ENCODE results near the gene PDXP. TPM values are rescaled to one million over a fixed set of nuclear protein-coding genes. Genes with fewer than 3 reads are reported as not detected.

The PDXP gene
- total and polyA plus RNA-seq, 4 experiments from 2014 or later = 0.38 to 9.8 (median 7.2) TPM

DNA sequence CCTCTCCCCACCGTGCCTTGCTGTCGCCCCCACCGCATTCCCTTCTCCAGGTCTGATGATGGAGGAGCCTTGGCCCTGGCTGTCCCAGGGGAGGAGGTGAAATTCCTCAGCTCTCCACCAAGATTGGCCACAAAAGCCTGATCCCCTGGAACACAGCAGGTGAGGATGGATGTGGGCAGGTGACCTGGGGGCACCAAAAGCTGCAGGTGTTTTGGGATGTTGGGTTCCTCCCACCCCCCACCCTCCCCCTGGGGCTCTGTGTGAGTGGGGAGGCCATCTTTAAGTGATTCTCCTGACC lies 39.0 kb downstream of the PDXP start:
- no peaks in the 10 kb centered on the region for H3K9me3 Mint-ChIP-seq
- H3K36me3 Mint-ChIP-seq = peaks cover 17 to 21% of the 10 kb centered on the region in 2 donors
- H3K4me3 Mint-ChIP-seq = no peak overlapping the region
- Histone ChIP-seq H3K27me3 (ENCODE audit: insufficient read depth, low read length) (no peaks in the 10 kb centered on the region), H3K9me3 (ENCODE audit: control insufficient read depth in 1 of 2, low read length in 2 of 2) (no peaks in the 10 kb centered on the region), H3K4me3 (ENCODE audit: low read length in 2 of 2) (no peak overlapping the region), H3K27ac (ENCODE audit: low read depth, low read length) (no peak overlapping the region), H3K4me1 (ENCODE audit: insufficient read depth, low read length) (peaks cover 9% of the 10 kb centered on the region), H3K36me3 (ENCODE audit: insufficient read depth, low read length) (peaks cover 12% of the 10 kb centered on the region)
- no peak for DNase-seq
- H3K4me1 Mint-ChIP-seq = peaks cover 10 to 18% (median 13%) of the 10 kb centered on the region in 4 donors
- intact Hi-C loops (cut with micrococcal nuclease) = no loop called here
- ChIA-PET POLR2A (ENCODE audit: partially characterized antibody) (no interaction called here), CTCF (ENCODE audit: partially characterized antibody) (no interaction called here)
- no peaks in the 10 kb centered on the region for H3K27me3 Mint-ChIP-seq
- no peak overlapping the region for H3K27ac Mint-ChIP-seq

DNA sequence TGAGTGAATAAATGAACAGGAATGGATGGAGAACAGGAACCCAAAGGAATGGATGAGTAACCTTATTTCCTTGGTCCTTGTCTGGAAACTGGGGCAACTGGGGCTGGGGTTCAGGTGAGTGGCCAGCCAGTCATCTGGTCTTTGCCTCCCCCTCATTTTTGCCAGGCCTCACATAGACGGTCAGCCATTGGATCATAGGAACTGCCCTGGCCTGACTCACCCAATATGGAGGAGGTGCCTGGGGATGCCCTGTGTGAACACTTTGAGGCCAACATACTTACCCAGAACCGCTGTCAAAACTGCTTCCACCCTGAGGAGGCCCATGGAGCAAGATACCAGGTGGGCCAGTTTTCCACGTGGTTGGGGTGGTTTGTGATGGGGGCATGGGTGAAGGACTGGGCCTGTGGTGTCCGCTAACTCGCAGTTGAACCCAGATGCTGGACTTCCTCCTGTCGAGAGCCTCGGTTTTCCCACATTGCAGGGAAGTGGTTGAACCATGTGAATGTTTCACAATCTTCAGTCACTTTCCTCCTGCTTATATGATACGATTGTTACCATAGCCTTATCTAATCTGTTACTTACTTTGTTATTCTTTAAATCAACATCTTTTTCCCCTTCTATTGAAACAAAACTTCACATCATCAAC lies 42.7 kb downstream of the PDXP start:
- no peaks in the 10 kb centered on the region for H3K27me3 Mint-ChIP-seq
- Histone ChIP-seq H3K27ac (ENCODE audit: low read depth, low read length) (no peak overlapping the region), H3K4me3 (ENCODE audit: low read length in 2 of 2) (no peak overlapping the region), H3K36me3 (ENCODE audit: insufficient read depth, low read length) (no peaks in the 10 kb centered on the region), H3K9me3 (ENCODE audit: control insufficient read depth in 1 of 2, low read length in 2 of 2) (no peaks in the 10 kb centered on the region), H3K4me1 (ENCODE audit: insufficient read depth, low read length) (peaks cover 5% of the 10 kb centered on the region), H3K27me3 (ENCODE audit: insufficient read depth, low read length) (no peaks in the 10 kb centered on the region)
- no peak for DNase-seq
- ChIA-PET POLR2A (ENCODE audit: partially characterized antibody) (no interaction called here), CTCF (ENCODE audit: partially characterized antibody) (no interaction called here)
- H3K36me3 Mint-ChIP-seq = peaks cover 9 to 10% of the 10 kb centered on the region in 2 donors
- H3K27ac Mint-ChIP-seq = no peak overlapping the region
- H3K4me1 Mint-ChIP-seq = peaks cover 4 to 9% (median 7%) of the 10 kb centered on the region in 4 donors
- H3K4me3 Mint-ChIP-seq = no peak overlapping the region
- intact Hi-C loops (cut with micrococcal nuclease) = no loop called here
- no peaks in the 10 kb centered on the region for H3K9me3 Mint-ChIP-seq

DNA sequence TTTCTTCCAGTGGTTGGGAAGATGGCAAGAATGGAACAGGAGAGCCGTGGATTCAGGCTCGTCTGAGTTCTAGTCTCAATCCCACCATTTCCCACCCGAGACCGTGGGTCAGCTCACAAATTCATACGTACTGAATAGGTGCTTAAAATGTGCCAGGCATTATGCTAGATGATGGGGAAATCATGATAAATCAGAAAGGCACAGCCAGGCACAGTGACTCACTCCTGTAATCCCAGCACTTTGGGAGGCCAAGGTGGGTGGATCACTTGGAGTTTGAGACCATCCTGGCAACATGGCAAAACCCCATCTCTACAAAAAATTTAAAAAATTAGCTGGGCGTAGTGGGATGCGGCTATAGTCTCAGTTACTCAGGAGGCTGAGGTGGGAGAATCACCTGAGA lies 45.4 kb downstream of the PDXP start:
- H3K9me3 Mint-ChIP-seq = no peaks in the 10 kb centered on the region
- H3K27ac Mint-ChIP-seq = peak overlapping the region in 1 of 7 donors; percentile 36
- no peaks in the 10 kb centered on the region for H3K4me1 Mint-ChIP-seq
- POLR2A ChIA-PET (ENCODE audit: partially characterized antibody) = no interaction called here
- H3K4me3 Mint-ChIP-seq = no peak overlapping the region
- Histone ChIP-seq H3K4me3 (ENCODE audit: low read length in 2 of 2) (no peak overlapping the region), H3K36me3 (ENCODE audit: insufficient read depth, low read length) (no peaks in the 10 kb centered on the region), H3K4me1 (ENCODE audit: insufficient read depth, low read length) (no peaks in the 10 kb centered on the region), H3K27ac (ENCODE audit: low read depth, low read length) (no peak overlapping the region), H3K27me3 (ENCODE audit: insufficient read depth, low read length) (no peaks in the 10 kb centered on the region), H3K9me3 (ENCODE audit: control insufficient read depth in 1 of 2, low read length in 2 of 2) (no peaks in the 10 kb centered on the region)
- CTCF ChIA-PET (ENCODE audit: partially characterized antibody) = no interaction called here
- peaks cover 4 to 10% of the 10 kb centered on the region in 2 donors for H3K36me3 Mint-ChIP-seq
- intact Hi-C loops (cut with micrococcal nuclease) = no loop called here
- no peak for DNase-seq
- H3K27me3 Mint-ChIP-seq = no peaks in the 10 kb centered on the region

DNA sequence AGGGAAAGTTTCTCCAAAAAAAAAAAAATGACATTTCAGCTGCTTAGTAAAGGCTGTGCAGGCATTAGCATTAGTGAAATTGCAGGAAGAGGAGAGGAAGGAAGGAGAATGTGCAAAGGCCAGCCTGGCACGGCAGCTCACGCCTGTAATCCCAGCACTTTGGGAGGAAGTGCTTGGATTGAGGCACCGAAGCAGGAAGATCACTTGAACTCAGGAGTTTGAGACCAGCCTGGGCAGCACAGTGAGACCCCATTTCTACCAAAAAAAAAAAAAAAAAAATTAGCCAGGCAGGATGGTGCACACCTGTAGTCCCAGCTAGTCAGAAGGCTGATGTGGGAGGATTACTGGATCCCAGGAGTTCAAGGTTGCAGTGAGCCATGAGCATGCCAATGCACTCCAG lies 46.1 kb downstream of the PDXP start:
- intact Hi-C loops (cut with micrococcal nuclease) = no loop called here
- Histone ChIP-seq H3K4me1 (ENCODE audit: insufficient read depth, low read length) (no peaks in the 10 kb centered on the region), H3K27ac (ENCODE audit: low read depth, low read length) (no peak overlapping the region), H3K4me3 (ENCODE audit: low read length in 2 of 2) (no peak overlapping the region), H3K27me3 (ENCODE audit: insufficient read depth, low read length) (no peaks in the 10 kb centered on the region), H3K9me3 (ENCODE audit: control insufficient read depth in 1 of 2, low read length in 2 of 2) (no peaks in the 10 kb centered on the region), H3K36me3 (ENCODE audit: insufficient read depth, low read length) (no peaks in the 10 kb centered on the region)
- Mint-ChIP-seq H3K9me3 (no peaks in the 10 kb centered on the region), H3K4me3 (no peak overlapping the region), H3K4me1 (no peaks in the 10 kb centered on the region), H3K27ac (no peak overlapping the region), H3K27me3 (no peaks in the 10 kb centered on the region), H3K36me3 (peaks cover 4 to 10% of the 10 kb centered on the region in 2 donors)
- ChIA-PET POLR2A (ENCODE audit: partially characterized antibody) (no interaction called here), CTCF (ENCODE audit: partially characterized antibody) (no interaction called here)
- no peak for DNase-seq

DNA sequence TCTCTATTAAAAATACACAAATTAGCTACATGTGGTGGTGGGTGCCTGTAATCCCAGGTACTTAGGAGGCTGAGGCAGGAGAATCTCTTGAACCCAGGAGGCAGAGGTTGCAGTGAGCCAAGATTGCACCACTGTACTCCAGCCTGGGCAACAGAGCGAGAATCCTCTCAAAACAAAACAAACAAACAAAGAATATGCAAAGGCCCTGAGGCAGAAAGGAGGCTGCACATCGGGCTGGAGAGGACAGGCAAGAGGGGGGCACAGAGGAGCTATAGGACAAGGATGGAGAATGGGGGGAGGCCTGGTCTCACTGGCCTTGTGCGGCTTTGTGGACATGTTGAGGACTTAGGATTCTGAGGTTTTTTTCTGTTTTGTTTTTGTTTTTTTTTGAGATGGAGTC lies 46.7 kb downstream of the PDXP start:
- Histone ChIP-seq H3K4me3 (ENCODE audit: low read length in 2 of 2) (no peak overlapping the region), H3K27ac (ENCODE audit: low read depth, low read length) (no peak overlapping the region), H3K36me3 (ENCODE audit: insufficient read depth, low read length) (no peaks in the 10 kb centered on the region), H3K4me1 (ENCODE audit: insufficient read depth, low read length) (no peaks in the 10 kb centered on the region), H3K27me3 (ENCODE audit: insufficient read depth, low read length) (no peaks in the 10 kb centered on the region), H3K9me3 (ENCODE audit: control insufficient read depth in 1 of 2, low read length in 2 of 2) (no peaks in the 10 kb centered on the region)
- Mint-ChIP-seq H3K36me3 (peaks cover 6 to 10% of the 10 kb centered on the region in 2 donors), H3K4me1 (no peaks in the 10 kb centered on the region), H3K4me3 (no peak overlapping the region), H3K27ac (no peak overlapping the region), H3K9me3 (no peaks in the 10 kb centered on the region), H3K27me3 (no peaks in the 10 kb centered on the region)
- intact Hi-C loops (cut with micrococcal nuclease) = no loop called here
- ChIA-PET CTCF (ENCODE audit: partially characterized antibody) (no interaction called here), POLR2A (ENCODE audit: partially characterized antibody) (no interaction called here)
- no peak for DNase-seq

DNA sequence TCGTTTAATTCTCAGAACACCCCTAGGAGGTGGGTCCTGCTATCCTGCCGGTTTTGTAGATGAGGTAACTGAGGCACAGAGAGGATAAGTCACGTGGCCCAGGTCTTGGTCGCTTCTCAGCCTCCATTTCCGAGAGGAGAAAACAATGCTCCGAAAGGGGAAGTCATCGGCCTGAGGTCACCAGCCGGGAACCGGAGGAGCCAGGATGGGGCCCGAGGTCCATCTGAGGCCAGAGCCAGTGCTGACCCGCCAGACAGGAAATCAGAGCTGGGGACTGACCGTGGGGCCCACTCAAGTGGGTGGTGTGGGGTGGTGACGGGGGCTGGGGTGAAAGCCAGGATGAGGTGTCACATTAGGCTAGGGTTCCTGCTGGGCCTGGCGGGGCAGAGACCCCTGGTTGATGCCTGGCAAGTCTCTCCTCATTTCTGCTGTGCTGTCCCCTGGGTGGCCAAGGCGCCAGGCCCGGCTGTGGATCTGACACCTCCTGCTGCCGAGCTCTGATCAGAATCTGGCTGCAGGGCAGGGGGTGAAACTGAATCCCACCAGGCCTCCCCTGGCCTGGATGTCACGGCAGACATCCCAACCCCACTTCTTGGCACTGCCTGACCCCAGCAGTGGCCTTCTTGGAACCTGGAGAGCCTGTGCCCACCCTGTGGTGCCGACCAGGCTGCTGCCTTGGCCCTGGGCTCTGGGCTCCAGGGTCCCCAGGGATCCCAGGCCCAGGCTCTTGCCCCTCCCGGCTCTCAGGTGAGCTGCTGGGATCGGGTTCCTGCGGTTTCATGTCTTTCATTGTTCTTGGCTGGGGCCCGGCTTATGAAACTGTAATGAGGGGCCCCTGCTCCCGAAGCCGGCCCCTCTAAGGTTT lies 50.3 kb downstream of the PDXP start:
- no peaks in the 10 kb centered on the region for H3K9me3 ChIP-seq (ENCODE audit: control insufficient read depth in 1 of 2, low read length in 2 of 2)
- intact Hi-C loops (cut with micrococcal nuclease) = no loop called here
- no peak overlapping the region for H3K27ac ChIP-seq (ENCODE audit: low read depth, low read length)
- Mint-ChIP-seq H3K27me3 (no peaks in the 10 kb centered on the region), H3K9me3 (no peaks in the 10 kb centered on the region), H3K4me1 (no peaks in the 10 kb centered on the region), H3K4me3 (no peak overlapping the region), H3K36me3 (peaks cover 6 to 9% of the 10 kb centered on the region in 2 donors), H3K27ac (no peak overlapping the region)
- CTCF ChIA-PET (ENCODE audit: partially characterized antibody) = no interaction called here
- H3K36me3 ChIP-seq (ENCODE audit: insufficient read depth, low read length) = no peaks in the 10 kb centered on the region
- POLR2A ChIA-PET (ENCODE audit: partially characterized antibody) = no interaction called here
- H3K4me1 ChIP-seq (ENCODE audit: insufficient read depth, low read length) = no peaks in the 10 kb centered on the region
- DNase-seq = no peak
- H3K27me3 ChIP-seq (ENCODE audit: insufficient read depth, low read length) = no peaks in the 10 kb centered on the region
- H3K4me3 ChIP-seq (ENCODE audit: low read length in 2 of 2) = no peak overlapping the region

DNA sequence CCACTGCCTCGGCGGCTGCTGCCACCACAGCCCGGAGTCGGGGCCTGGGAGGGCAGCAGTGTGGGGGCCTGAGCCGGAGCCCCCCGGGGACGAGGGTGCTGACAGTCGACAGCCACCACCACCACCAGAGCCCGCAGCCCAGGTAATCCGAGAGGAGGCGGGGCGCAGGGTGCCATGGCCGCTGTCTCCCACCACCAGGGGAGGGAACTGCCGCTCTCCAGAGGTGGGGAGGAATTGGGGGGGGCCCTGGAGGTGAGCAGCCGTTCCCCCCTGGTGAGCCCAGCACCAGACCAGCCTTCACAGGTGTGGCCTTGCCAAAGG lies 50.9 kb downstream of the PDXP start:
- Mint-ChIP-seq H3K4me3 (no peak overlapping the region), H3K4me1 (no peaks in the 10 kb centered on the region), H3K27me3 (no peaks in the 10 kb centered on the region), H3K9me3 (no peaks in the 10 kb centered on the region), H3K36me3 (peaks cover 5 to 8% of the 10 kb centered on the region in 2 donors), H3K27ac (no peak overlapping the region)
- Histone ChIP-seq H3K4me1 (ENCODE audit: insufficient read depth, low read length) (no peaks in the 10 kb centered on the region), H3K4me3 (ENCODE audit: low read length in 2 of 2) (no peak overlapping the region), H3K36me3 (ENCODE audit: insufficient read depth, low read length) (no peaks in the 10 kb centered on the region), H3K27me3 (ENCODE audit: insufficient read depth, low read length) (no peaks in the 10 kb centered on the region), H3K27ac (ENCODE audit: low read depth, low read length) (no peak overlapping the region), H3K9me3 (ENCODE audit: control insufficient read depth in 1 of 2, low read length in 2 of 2) (no peaks in the 10 kb centered on the region)
- intact Hi-C loops (cut with micrococcal nuclease) = no loop called here
- POLR2A ChIA-PET (ENCODE audit: partially characterized antibody) = no interaction called here
- CTCF ChIA-PET (ENCODE audit: partially characterized antibody) = no interaction called here
- DNase-seq = no peak
